Glomerular endothelial cell (primary cell): Measurements from ENCODE around the gene RBM44. TPM values are rescaled to one million over a fixed set of nuclear protein-coding genes. Genes with fewer than 3 reads are reported as not detected.

Source experiments
- DNase-seq: peaks from one replicate; pipeline ENCODE4 v3.0.0-alpha.2; 2011; ENCODE audit warnings: low read depth, low spot score; ENCODE audit errors: extremely low read depth
- total RNA-seq: library from RNA; depleted of rRNA; stranded (reverse); fragments of >200 nt; gene quantifications from 2 replicates; pipeline ENCODE4 v1.2.3, GENCODE V29; 2015

Gene RBM44
- total RNA-seq, 1 donor from 2014 or later, result 0.18 TPM

DNA sequence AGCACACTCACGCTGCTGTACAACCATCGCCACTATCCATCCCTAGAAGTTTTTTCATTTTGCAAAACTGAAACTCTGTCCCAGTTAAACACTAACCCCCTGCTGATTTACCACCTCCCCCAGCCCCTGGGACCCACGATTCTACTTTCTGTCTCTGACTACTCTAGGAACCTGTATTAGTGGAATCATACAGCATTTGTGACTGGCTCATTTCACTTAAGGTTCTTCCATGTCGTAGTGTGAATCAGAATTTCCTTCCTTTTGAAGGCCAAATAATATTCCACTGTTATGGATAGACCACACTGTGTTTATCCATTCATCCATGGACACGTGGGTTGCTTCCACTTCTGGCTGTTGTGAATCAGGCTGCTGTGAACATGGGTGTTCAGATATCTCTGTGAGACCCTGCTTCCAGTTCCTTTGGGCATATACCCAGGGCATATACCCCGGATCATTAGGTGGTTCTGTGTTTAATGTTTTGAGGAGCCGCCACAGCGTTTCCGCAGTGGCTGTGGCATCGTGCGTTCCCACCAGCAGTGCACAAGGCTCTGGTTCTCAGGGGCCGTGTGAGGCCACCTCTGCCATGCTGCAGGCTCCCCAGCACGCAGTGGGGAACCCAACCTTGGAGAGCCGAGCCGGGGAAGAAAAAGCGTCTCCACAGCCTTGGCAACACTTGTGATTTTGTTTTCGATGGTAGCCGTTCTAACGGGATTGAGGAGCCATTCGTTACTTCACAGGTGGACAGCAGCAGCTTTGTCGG is 70.9 kb downstream of the RBM44 start:
- no peak for DNase-seq

DNA sequence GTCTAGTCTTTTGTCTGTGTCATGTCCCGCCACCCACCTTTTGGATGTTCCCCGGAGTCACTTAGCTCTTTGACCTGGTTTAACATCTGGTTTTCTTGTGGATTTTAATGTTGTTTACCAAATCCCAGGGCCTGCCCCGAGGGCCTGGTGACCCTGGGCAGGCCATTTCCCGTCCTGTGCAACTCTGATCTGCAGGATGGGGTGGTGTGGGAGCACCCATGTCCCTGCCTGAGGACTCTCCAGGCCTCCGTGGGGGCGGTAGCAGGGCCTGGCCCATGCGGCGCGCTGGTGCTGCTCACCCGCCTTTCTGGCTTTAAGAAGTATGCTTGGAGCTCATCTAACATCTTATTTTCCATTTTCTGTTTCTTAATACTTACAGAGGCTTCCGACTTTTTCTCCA is 71.5 kb downstream of the RBM44 start:
- no peak for DNase-seq

DNA sequence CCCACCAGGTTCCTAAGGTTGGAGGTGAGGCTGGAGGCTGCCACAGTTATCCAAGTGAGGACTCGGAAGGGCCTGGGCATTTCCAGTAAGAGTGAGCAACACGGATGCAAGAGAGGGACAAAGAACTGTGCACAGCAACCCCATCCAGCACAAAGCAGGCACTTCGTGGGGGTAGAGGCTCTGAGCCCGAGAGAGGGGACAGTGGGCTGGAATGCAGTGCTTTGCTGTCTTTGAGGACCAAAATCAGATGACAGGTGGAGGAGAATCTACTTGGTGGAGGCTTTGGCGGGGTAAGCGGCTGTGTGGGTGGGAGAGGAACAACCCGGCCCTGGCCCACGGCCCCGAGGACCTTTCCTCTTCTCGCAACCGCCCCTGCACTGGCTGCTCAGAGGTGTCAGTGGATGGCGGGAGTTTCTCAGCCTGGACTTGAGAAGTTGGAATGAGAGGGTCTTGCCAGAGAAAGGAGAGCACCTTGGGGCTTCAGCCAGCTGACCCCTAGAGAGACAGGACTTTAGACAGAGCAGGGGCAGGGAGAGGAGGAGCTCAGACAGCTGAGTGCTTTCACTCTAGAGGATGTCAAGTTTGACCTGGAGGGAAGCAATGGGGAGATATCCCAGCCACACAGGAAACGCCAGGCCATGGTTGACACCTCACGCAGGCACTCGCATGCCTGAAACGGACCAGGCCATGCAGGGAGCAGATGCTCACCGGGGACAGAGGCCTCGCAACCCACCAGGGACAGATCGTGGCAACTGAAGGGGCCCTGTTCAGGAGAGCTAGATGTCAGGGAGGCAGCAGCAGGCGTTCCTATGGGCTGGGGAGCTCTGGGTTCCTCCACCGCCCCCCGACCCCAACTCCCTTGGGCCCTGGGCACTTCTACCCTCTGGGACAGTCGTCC is 72.4 kb downstream of the RBM44 start:
- no peak for DNase-seq

DNA sequence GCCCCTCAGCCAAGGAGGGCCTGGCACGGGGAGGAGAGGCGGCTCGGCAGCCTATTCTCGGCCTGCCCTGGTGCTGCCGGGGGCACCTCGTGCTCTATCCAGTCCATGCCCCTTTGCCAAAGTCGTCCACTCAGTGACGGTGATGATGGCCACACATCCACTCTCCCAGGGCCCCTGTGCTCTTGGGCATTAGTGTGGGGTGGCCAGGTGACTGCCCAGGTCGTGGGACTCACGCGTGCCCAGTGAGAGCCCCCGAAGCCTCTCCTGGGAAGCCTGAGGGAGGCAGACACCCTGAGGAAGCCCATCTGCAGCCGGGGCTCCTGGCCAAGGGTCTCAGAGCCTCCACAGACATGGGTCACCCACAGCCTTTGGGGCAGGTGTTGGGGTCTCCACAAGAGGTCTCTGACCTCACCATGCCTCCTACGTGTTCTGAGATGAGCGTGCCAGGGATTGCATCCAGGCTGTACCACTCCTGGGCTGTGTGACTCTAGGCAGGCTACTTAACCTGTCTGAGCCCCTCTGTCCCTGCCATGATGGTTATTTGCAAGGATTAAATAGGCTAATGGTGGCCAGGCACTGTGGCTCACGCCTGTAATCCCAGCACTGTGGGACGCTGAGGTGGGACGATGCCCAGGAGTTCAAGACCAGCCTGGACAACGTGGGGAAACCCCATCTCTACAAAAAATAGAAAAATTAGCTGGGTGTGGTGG is 73.8 kb downstream of the RBM44 start:
- no peak for DNase-seq

DNA sequence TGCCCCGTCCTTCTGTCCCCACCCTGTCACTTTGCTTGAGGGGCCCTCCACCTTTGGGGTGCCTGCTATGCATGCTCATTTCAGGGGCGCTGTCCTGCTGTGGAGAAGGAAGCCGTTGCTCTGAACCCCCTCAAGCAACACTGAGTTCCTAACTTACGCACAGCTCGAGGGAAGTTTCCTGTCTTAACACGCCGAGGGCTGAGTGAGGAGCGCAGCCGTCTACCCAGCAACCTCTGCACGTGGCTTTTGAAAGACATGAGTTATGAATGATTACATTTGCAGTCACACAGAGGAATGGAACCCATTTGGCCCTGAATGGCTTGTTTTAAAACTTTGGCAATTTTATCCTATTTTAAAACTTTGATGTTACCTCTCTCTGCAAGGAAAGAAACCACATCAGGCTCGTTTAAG is 74.8 kb downstream of the RBM44 start:
- DNase-seq, result no peak

DNA sequence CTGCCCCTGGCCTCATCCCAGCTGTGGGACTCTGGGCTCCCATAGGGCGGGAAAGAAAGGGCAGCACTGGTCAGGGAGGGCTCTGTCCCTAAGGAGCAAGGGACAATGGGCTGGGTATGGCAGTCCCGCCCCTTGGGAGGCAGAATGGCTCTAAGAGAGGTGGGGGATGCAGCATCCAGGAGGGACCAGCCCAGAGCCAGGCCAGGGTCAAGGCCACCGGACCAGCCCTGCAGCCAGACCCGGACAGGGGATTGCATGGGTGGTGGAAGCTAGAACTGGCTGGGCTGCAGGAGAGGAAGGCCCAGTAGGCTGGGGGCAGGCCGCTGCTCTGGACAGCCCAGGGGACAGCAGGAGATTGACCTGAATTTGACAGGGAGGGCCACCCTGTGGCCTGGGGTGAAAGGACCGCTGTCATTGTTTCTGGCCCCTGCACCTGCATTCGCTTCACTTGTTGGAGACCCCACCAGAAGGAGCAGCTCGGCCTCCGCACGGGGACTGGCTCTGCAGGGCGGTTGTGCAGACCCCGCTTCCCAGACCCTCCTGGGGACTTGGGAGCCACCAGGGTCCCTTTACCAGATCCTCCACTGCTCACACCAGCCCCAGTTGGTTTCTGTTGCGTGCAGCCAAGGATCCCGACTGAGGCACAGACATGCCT is 75.4 kb downstream of the RBM44 start:
- DNase-seq, result no peak

DNA sequence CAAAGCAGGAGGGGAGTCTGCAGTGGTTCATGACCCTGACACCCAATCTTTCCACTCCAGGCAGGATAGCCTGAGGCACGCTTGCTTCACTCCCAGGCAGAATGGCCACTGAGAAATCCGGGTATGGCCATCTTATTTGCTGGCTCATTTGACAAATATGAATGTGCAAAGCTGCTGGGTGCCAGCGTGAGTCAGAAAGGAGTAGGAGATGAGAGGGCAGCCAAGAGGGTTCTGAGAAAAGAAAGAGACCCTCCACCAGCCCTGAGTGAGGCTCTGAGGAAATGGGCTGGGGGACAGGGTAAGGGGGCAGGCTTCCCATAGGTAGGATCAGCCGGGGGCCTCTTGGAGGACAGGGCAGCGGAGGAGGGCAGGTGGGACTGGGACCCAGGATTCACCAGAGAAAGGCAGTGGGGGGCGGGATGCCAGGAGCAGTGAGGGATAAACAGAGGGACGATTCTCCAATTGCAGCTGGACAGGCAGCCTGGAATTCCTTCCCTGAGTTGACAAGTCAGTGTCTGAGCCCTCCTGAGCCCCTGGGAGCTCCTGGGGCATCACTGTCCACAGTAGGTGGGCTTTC is 76.1 kb downstream of the RBM44 start:
- DNase-seq, result no peak

DNA sequence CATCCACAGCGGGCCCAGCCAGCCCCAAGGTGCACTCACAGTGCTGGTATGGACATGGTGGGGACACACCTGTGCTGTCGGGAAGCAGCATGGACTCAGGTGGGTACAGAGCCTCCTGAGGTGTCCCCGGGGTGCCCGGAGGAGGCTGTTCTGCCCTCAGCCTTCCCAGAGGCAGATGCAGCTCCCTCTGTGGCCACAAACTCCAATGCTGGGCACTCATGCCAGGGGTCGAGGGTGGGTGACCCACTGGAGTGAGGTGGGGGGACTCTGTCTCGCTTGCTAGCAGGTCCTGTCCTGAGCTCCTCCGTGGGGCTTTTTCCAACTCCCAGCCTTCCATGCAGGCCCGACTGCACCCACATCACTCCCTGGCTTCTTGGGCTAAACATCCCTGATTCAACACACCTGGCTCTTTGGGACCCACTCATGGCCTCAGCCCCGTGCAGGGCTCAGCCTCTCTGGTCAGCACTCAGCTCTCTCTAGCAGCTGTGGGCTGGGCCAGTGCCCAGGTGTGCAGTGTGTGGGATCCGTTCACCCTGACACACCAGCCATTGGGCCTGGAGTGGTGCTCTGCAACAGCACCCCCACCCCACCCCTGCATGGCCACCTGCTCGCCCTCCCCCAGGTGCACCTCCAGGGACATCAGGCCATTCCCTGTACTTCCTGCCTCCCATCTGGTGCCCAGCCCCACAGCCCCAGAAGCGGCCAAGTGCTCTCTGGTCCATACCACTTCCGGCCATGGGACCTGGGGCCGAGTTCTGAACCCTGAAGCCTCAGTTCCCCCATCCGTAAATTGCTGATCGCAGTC is 76.9 kb downstream of the RBM44 start:
- DNase-seq, result no peak

DNA sequence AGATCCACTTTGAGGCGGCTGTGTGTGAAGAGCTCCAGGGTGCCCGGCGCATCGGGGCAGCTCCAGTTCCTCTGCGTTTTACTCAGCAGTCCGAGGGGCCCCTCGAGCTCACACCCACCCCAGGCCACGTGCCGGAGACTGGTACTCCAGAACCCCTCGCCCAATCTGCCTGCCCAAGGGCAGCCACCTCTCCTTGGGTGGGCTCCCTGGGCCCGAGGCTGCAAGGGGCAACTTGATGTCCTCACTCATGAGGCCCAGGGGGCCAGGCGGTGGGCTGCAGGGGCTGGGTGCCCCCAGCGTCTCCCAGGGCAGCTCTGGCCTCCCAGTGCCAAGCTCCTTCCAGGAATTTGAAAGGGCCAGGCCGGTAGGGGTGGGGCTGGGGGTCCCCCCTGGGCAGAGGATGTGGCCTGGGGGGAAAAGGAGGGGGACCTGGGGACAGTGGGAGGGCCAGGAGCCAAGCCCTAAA is 77.5 kb downstream of the RBM44 start:
- DNase-seq, result no peak

DNA sequence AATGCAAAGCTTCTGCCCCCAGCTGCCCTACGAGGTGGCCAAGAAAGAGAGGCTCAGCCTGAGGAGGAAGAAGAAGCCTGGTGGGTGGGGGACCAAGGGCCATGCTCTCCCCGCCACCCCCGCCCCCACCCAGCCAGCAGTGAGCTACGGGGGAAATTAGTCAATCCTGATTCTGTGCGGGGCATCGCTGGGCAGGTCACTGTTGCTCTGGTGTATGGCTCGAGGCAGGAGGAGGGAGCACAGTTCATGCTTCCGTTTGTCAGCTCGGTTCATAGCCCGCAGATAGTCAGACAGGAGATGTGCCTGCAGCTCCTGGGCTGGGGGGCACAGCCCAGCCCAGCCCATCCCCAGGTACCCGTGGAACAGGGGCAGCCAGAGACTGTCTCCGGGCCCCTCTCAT is 78.0 kb downstream of the RBM44 start:
- DNase-seq, result no peak

DNA sequence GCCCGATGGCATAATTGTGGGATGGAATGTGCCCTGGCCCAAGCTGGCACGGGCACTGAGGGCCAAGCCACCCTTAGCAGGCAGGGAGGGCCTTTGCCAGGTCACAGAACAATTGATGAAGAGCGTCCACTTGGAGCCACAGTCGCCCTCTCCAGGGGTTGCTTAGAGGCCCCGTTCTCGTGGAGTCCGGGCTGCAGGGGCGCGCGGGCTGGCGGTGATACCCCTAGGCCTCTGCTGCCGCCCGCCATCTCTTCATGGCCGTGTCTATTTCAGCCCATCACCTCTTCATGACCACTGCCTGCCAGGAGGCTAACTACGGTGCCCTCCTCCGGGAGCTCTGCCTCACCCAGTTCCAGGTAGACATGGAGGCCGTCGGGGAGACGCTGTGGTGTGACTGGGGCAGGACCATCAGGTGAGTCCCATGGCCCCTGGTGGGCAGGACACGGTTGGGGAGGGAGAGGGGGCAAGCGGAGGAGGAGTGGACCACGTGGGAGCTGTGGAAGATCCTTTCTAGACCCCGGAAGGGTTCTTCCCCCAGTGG is 78.4 kb downstream of the RBM44 start:
- DNase-seq, result no peak

DNA sequence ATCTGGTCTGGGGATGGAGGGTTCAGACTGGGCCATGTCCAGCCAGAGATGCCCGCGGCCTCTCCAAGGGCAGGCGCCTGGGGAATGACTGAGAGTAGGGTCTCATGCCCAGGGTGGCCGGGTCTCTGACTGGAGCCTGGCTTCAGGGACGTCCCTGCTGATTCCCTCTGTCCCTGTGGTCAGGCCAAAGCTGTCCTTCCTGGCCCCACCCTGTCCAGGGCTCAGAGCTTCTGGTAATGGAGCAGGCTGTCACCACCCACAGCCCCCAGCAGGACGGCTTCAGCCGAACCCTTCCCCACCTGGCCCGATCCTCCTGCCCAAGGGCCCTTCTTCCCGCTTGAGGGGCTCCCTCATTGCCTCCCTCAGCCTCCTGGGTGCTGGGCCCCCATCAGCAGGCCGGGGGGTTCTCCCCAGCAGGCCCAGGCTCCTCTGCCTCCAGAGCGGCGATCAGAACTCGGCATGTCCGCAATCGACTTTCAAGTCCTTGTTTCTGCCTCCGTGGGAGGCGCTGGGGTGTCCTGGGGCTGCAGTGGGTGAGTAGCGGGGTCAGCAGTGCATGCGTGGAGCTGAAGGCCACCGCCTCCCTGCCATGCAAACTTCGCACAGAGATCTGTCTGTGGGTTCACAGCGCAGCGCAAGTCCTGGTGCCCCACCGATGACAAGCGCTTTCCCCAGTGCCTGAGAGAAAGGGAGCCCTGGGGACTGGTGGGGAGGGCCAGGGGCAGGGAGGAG is 79.2 kb downstream of the RBM44 start:
- DNase-seq, result no peak

DNA sequence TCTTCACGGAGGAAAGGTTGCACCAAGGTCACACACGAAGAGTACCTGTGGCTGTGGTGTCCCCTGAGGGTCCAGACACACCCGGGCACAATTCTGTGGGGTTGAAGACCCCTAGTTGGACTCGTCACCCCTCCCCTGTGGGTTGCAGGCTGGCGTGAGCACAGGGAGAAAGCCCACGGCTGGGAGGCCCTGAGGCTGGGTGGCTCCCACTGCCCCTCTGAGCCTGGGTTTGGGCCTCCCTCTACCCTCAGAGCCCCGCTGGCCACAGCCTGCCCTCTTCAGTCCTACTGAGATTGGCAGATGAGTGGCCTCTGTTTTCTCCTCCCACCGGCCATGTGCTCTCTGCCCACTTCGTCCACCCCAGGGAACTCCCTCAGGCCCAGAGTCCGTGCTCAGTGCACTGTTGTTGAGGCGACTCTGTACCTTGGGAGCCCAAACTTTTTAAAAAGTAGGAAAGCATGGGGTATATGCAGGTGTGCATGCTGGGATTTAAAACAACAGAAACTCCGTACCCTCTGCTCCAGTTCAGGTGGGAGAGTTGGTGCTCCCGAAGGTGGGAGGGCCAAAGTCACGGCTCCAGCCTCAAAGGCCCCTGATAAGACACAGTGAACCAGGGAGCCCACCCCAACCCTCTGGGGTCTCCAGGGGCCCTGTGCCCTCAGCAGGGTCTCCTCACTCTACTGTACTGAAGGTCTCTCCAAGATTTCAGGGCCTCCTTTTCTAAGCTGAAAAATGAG is 79.9 kb downstream of the RBM44 start:
- no peak for DNase-seq

DNA sequence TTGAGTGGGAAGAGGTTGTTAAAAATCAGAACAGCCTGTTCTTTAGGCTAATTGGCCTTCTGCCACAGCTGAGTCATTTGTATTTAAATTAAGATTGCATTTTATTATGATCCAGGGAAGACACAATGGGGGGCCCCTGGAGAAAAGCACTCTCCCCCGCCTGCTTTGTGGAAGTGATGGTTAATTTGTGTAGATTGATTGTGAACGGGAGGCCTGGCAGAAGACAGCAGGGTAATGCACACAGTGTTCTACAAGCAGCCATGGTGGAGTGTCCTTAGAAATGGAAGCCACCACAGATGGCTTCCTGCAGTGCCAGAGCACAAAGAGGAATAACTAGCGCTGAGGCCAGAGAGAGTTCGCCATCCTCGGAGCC is 80.5 kb downstream of the RBM44 start:
- no peak for DNase-seq

DNA sequence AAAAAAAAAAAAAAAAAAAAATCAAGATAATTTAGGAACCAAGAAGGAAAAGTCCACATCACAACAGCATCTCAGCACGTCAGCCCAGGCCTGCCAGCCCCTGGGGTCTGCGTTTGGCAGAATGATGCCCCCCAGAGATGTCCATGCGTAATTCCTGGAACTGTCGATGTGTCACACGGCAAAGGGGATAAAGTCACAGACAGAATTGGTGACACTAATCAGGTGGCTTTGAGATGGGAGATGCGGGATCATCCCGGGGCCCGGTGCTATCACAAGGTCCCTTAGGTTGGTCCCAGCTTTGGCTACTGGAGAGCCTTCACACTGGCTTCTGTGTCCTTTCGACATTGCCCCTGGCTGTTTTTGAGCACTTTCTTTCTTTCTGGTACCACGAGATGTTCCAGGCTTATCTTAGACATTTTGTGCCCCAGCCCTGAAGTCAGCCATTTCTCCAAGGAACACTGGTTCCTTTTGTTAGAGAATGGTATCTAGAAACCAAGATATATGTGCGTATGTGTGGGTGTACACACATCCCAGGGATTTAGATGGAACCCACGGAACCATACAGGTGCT is 81.5 kb downstream of the RBM44 start:
- no peak for DNase-seq

DNA sequence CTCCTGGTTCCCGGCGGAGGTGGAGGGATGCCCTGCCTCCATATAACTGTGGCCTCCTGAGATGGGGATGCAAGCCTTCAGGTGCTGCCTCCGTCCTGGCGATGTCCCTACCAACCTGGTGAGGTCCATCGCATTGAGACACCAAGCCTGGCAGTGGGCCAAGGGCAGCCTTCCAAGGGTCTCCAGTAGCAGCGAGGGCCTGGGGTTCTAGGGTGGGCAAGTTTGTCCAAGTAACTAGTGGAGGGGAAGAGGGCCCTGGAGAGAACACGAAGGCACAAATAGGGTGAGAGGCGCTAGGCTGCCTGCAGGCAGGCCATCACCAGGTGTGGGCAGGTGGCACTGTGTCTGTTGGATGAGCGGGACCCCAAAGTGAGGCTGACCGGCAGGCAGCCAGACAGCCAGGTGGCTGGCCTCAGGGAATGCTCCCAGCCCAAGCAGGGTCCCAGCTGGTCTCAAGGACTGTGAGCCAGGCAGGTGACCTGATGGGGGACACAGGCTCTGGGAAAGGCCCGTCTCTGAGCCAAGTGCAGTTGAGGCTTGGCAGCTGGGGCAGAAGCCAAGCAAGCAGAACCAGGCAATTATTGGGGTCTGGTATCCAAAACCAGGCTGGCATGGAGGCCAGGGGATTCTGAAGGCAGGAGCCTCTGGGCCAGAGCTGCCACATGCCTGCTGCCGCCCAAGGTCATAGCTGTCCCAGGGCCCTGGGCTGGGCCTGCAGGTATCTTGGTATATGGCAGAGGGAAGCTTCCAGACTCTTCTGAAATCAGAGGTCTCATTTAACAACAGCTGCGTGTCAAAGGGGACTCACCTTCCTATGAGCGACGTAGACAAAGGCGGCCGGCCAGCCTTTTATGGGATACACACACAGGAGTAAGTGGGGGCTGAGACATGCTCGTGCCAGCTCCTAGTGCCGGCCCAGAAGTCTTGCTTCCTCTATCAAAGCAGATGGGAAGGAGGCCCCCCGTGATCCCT is 84.2 kb downstream of the RBM44 start:
- DNase-seq, result no peak
